H9 (cell line): ENCODE measurements around the gene TIGD6. TPM values are rescaled to one million over a fixed set of nuclear protein-coding genes. Genes with fewer than 3 reads are reported as not detected.

Source experiments
- DNase-seq: peaks from one replicate; pipeline ENCODE4 v3.0.0-alpha.2; 2017
- H2AFZ ChIP-seq: one replicate; pipeline ENCODE4 v1.6.1; 2013; ENCODE audit warnings: mild to moderate bottlenecking, low read length, control low read depth, moderate library complexity
- H2AK5ac ChIP-seq: 2 replicates; pipeline ENCODE4 v1.6.1; 2013; ENCODE audit warnings: low read length, control low read depth, mixed read lengths; ENCODE audit not compliant: insufficient read length
- H2BK120ac ChIP-seq: one replicate; pipeline ENCODE4 v1.6.1; 2013; ENCODE audit warnings: low read depth, mild to moderate bottlenecking, low read length, control low read depth, inconsistent platforms; ENCODE audit not compliant: poor library complexity, severe bottlenecking
- H2BK12ac ChIP-seq: 2 replicates; pipeline ENCODE4 v1.6.1; 2013; ENCODE audit warnings: low read length, control low read depth, mixed read lengths, low read depth; ENCODE audit not compliant: insufficient read length
- H2BK15ac ChIP-seq: 2 replicates; pipeline ENCODE4 v1.6.1; 2013; ENCODE audit warnings: low read depth, low read length, control low read depth
- H2BK20ac ChIP-seq: one replicate; pipeline ENCODE4 v1.6.1; 2013; ENCODE audit warnings: low read depth, mild to moderate bottlenecking, low read length, control low read depth, inconsistent platforms; ENCODE audit not compliant: poor library complexity, severe bottlenecking
- H2BK5ac ChIP-seq: 2 replicates; pipeline ENCODE4 v1.6.1; 2013; ENCODE audit warnings: low read length, control low read depth, mixed read lengths; ENCODE audit not compliant: insufficient read length
- H3K14ac ChIP-seq: 2 replicates; pipeline ENCODE4 v1.6.1; 2013; ENCODE audit warnings: low read length, control low read depth; ENCODE audit not compliant: insufficient read depth
- H3K18ac ChIP-seq: 2 replicates; pipeline ENCODE4 v1.6.1; 2013; ENCODE audit warnings: low read depth, mild to moderate bottlenecking, mixed read lengths, low read length, control low read depth; ENCODE audit not compliant: insufficient read length
- H3K23ac ChIP-seq: 2 replicates; pipeline ENCODE4 v1.6.1; 2013; ENCODE audit warnings: low read length, control low read depth, mixed read lengths, low read depth; ENCODE audit not compliant: insufficient read length
- H3K23me2 ChIP-seq: 2 replicates; pipeline ENCODE4 v1.6.1; 2013; ENCODE audit warnings: low read depth, mild to moderate bottlenecking, mixed read lengths, low read length, control low read depth; ENCODE audit not compliant: insufficient read length, poor library complexity, severe bottlenecking
- H3K27ac ChIP-seq: 2 replicates; pipeline ENCODE4 v1.5.1; 2013; ENCODE audit warnings: low read length, control low read depth, mixed read lengths, low read depth; ENCODE audit not compliant: insufficient read length
- H3K27me3 ChIP-seq: 2 replicates; pipeline ENCODE4 v1.6.1; 2013; ENCODE audit warnings: low read length, control low read depth, inconsistent platforms; ENCODE audit not compliant: insufficient read depth
- H3K4ac ChIP-seq: 2 replicates; pipeline ENCODE4 v1.6.1; 2013; ENCODE audit warnings: low read depth, mild to moderate bottlenecking, control low read depth, inconsistent platforms, low read length, moderate library complexity
- H3K4me1 ChIP-seq: 2 replicates; pipeline ENCODE4 v1.6.1; 2013; ENCODE audit warnings: low read length, control low read depth, inconsistent platforms; ENCODE audit not compliant: insufficient read depth
- H3K4me2 ChIP-seq: 2 replicates; pipeline ENCODE4 v1.6.1; 2013; ENCODE audit warnings: low read length, control low read depth, mixed read lengths; ENCODE audit not compliant: insufficient read length, insufficient read depth
- H3K56ac ChIP-seq: 2 replicates; pipeline ENCODE4 v1.6.1; 2013; ENCODE audit warnings: low read depth, mild to moderate bottlenecking, mixed read lengths, low read length, control low read depth; ENCODE audit not compliant: insufficient read length
- H3K79me1 ChIP-seq: 2 replicates; pipeline ENCODE4 v1.6.1; 2013; ENCODE audit warnings: low read depth, mild to moderate bottlenecking, moderate library complexity, low read length, control low read depth, inconsistent platforms; ENCODE audit not compliant: insufficient read depth, poor library complexity, severe bottlenecking
- H3K79me2 ChIP-seq: 2 replicates; pipeline ENCODE4 v1.6.1; 2013; ENCODE audit warnings: low read length, control low read depth, inconsistent platforms; ENCODE audit not compliant: insufficient read depth
- H3K9ac ChIP-seq: 2 replicates; pipeline ENCODE4 v1.6.1; 2013; ENCODE audit warnings: low read length, control low read depth, mixed read lengths; ENCODE audit not compliant: insufficient read length; ENCODE audit errors: extremely low read depth
- H3K9me3 ChIP-seq: one replicate; pipeline ENCODE4 v1.6.1; 2013; ENCODE audit warnings: low read depth, low read length, inconsistent platforms; ENCODE audit not compliant: control insufficient read depth
- H3T11ph ChIP-seq: one replicate; pipeline ENCODE4 v1.6.1; 2013; ENCODE audit warnings: mild to moderate bottlenecking, low read length, control low read depth, inconsistent platforms
- H4K20me1 ChIP-seq: one replicate; pipeline ENCODE4 v1.6.1; 2013; ENCODE audit not compliant: control insufficient read depth, insufficient read length, insufficient read depth
- H4K5ac ChIP-seq: 2 replicates; pipeline ENCODE4 v1.6.1; 2013; ENCODE audit warnings: low read depth, mild to moderate bottlenecking, mixed read lengths, low read length, control low read depth; ENCODE audit not compliant: insufficient read length
- H4K8ac ChIP-seq: replicated peaks from 2 replicates; pipeline ENCODE4 v1.6.1; 2013; ENCODE audit warnings: low read length, control low read depth, mixed read lengths, low read depth; ENCODE audit not compliant: insufficient read length
- H4K91ac ChIP-seq: 2 replicates; pipeline ENCODE4 v1.6.1; 2013; ENCODE audit warnings: low read depth, mild to moderate bottlenecking, moderate library complexity, mixed read lengths, low read length, control low read depth; ENCODE audit not compliant: insufficient read length
- H3K27ac Mint-ChIP-seq, 3 experiments: 2 replicates in 2 of 3; 3 replicates in 1 of 3; pipeline ENCODE4 v1.8.0; 2020 to 2021; ENCODE audit warnings: mixed read lengths in 3 of 3, mild to moderate bottlenecking in 1 of 3, moderate library complexity in 1 of 3
- H3K27me3 Mint-ChIP-seq: 2 replicates; pipeline ENCODE4 v1.8.0; 2021; ENCODE audit warnings: low read depth, mild to moderate bottlenecking, moderate library complexity, mixed read lengths
- H3K36me3 Mint-ChIP-seq, 3 experiments: 2 replicates in 2 of 3; 3 replicates in 1 of 3; pipeline ENCODE4 v1.8.0; 2020 to 2021; ENCODE audit warnings: low read depth in 3 of 3, mixed read lengths in 3 of 3; ENCODE audit not compliant: insufficient read depth in 1 of 3
- H3K4me1 Mint-ChIP-seq, 2 experiments: 2 replicates each; pipeline ENCODE4 v1.8.0; 2020; ENCODE audit warnings: mixed read lengths in 2 of 2
- H3K4me3 Mint-ChIP-seq, 2 experiments: 2 replicates in 1 of 2; 3 replicates in 1 of 2; pipeline ENCODE4 v1.8.0; 2020 to 2021; ENCODE audit warnings: mild to moderate bottlenecking in 2 of 2, mixed read lengths in 2 of 2, moderate library complexity in 1 of 2
- H3K9me3 Mint-ChIP-seq, 2 experiments: 2 replicates in 1 of 2; 3 replicates in 1 of 2; pipeline ENCODE4 v1.8.0; 2020; ENCODE audit warnings: mild to moderate bottlenecking in 2 of 2, mixed read lengths in 2 of 2, moderate library complexity in 1 of 2
- CTCF ChIP-seq: fragments of 200-600 bp; sonication (generic); conservative IDR thresholded peaks from 3 replicates; pipeline ENCODE4 v1.8.0; 2021; ENCODE audit warnings: antibody characterized with exemption, mild to moderate bottlenecking
- WGBS: extraction: QIAGEN DNeasy Blood & Tissue Kit; methylation state at CpG from one replicate; pipeline ENCODE4 v1.1.7; 2013; ENCODE audit warnings: missing lambda C conversion rate, low lambda C conversion rate, mixed read lengths; ENCODE audit not compliant: insufficient read length; ENCODE audit errors: extremely low coverage; 5-methylcytosine and 5-hydroxymethylcytosine counted together
- total RNA-seq: library from RNA; stranded (reverse); gene quantifications from 2 replicates; pipeline ENCODE4 v1.2.1, GENCODE V29; 2021

TIGD6 gene
- total RNA-seq, 1 experiment from 2014 or later: 1.8 TPM

DNA sequence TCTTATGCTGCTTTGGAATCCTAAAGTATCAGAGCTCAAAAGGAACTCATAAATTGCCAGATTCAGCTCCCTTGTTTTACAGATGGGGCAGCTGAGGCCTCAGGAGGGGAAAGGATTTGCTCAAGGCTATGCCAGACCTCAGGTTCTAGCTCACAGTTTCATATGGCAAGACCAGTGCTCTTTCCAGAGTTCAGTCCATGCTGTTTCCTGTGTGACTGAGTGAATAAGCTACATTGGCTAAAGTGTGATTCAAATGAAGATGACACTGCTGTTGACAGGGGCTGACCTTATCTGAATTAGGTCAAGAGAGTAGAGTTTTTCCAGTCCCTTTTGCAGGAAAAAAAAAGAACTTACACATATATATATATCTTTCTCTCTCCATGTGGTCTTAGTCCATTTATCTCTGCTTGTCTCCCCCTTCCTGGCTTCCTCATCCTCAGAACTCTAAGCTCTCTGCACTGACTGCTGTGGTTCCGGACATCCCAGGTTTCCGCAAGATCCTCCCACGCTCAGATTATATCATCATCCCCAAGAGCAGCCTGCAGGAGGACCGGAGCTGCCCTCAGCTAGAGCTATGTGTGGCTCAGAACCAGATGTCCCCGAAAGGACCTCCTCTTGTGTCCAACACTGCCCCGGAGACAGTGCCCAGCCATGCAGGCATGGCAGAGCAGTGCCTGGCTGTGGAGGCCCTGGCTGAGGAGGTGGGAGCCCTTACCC is 9.4 kb upstream of the TIGD6 start:
- no peak overlapping the region for H3K27ac ChIP-seq

More for the DNA sequence above, 9.4 kb upstream of the TIGD6 start:
- Histone ChIP-seq H3K56ac (no peak overlapping the region), H3K79me1 (no peaks in the 10 kb centered on the region), H4K91ac (no peak overlapping the region), H3K4me1 (no peaks in the 10 kb centered on the region), H2BK15ac (no peak overlapping the region), H3K9me3 (no peaks in the 10 kb centered on the region), H3K27me3 (no peaks in the 10 kb centered on the region), H3K23me2 (no peaks in the 10 kb centered on the region), H2BK5ac (no peak overlapping the region), H2AFZ (no peak overlapping the region), H3K79me2 (no peaks in the 10 kb centered on the region), H4K20me1 (no peaks in the 10 kb centered on the region), H3K4ac (no peak overlapping the region), H3K14ac (no peak overlapping the region), H4K5ac (no peak overlapping the region), H2BK120ac (no peak overlapping the region), H3T11ph (no peak overlapping the region), H2BK20ac (no peak overlapping the region), H4K8ac (no peak overlapping the region), H3K9ac (no peak overlapping the region), H2AK5ac (no peak overlapping the region), H3K23ac (no peak overlapping the region), H3K4me2 (no peak overlapping the region), H3K18ac (no peak overlapping the region), H2BK12ac (no peak overlapping the region)
- Mint-ChIP-seq H3K4me3 (no peak overlapping the region), H3K36me3 (peaks cover 45 to 76% (median 69%) of the 10 kb centered on the region in 3 experiments; a peak in 6 of 7 replicates), H3K27me3 (no peaks in the 10 kb centered on the region), H3K4me1 (no peaks in the 10 kb centered on the region), H3K9me3 (peaks cover 2 to 3% of the 10 kb centered on the region in 2 experiments; a peak in 2 of 5 replicates), H3K27ac (no peak overlapping the region)
- DNase-seq: no peak
- no CpG with 5 or more reads among the region's 6 CpGs for WGBS
- TF ChIP-seq CTCF: no peak
